HCT116 (cell line): ENCODE results near the gene PADI4. TPM values are rescaled to one million over a fixed set of nuclear protein-coding genes. Genes with fewer than 3 reads are reported as not detected.

Experiments used
- ATAC-seq: fragments of 200-7000 bp; cut with Tn5 transposase; 2 replicates; pipeline ENCODE4 v1.9.1; 2020; ENCODE audit warnings: mild to moderate bottlenecking, moderate library complexity
- BruUV-seq: library from RNA; stranded (reverse); fragments of 400-500 nt; replicated peaks from 2 replicates; lab custom pipeline; 2021; lab: Mats Ljungman, UMichigan
- CTCF ChIA-PET: fragments of 300-600 bp; sonication (Branson Sonifier 250); formaldehyde crosslinking; loops from one replicate; lab custom pipeline; 2021; ENCODE audit warnings: antibody characterized with exemption; lab: Charles Lee
- POLR2A ChIA-PET: fragments of 300-600, 350-600 bp; sonication (Branson Sonifier 250); formaldehyde crosslinking; loops from one replicate; lab custom pipeline; 2021; ENCODE audit warnings: antibody characterized with exemption; lab: Charles Lee
- RAD21 ChIA-PET, 2 experiments: fragments of 300-600 bp; sonication (Branson Sonifier 250); formaldehyde crosslinking; loops; one replicate each; lab custom pipeline; 2023; ENCODE audit warnings: low total read pairs in 2 of 2; ENCODE audit not compliant: uncharacterized antibody in 2 of 2, unreplicated experiment in 2 of 2, low non-redundant PET in 1 of 2; lab: Charles Lee
- DNase-seq: peaks from one replicate; pipeline ENCODE4 v3.0.0-alpha.2; 2010; ENCODE audit warnings: low read depth, low spot score
- H2AFZ ChIP-seq: fragments of 200-600 bp; shearing (Covaris generic), sonication (generic); 2 replicates; pipeline ENCODE4 v1.6.1; 2017; ENCODE audit warnings: low read depth, mixed run types, mixed read lengths, antibody characterized with exemption, low read length; ENCODE audit not compliant: poor library complexity, severe bottlenecking
- H3K27ac ChIP-seq: 2 replicates; pipeline ENCODE4 v1.5.1; 2012; ENCODE audit warnings: low read depth, low read length
- H3K27me3 ChIP-seq: fragments of 200-600 bp; sonication (generic); 2 replicates; pipeline ENCODE4 v1.6.1; 2016; ENCODE audit warnings: mixed run types, low read length, mixed read lengths; ENCODE audit not compliant: insufficient read depth
- H3K36me3 ChIP-seq, 2 experiments: fragments of 200-500 bp in 1 of 2; fragments of 200-600 bp in 1 of 2; sonication (Bioruptor generic) in 1 of 2; sonication (generic) in 1 of 2; 2 replicates each; pipeline versions ENCODE4 v1.5.1 to v1.6.1; 2014 to 2016; ENCODE audit warnings: low read length in 2 of 2, inconsistent platforms in 1 of 2, mixed read lengths in 1 of 2, mixed run types in 1 of 2; ENCODE audit not compliant: insufficient read depth in 2 of 2, control insufficient read depth in 1 of 2
- H3K4me1 ChIP-seq, 2 experiments: fragments of 200-600 bp in 1 of 2; sonication (generic) in 1 of 2; 2 replicates each; pipeline versions ENCODE4 v1.5.1 to v1.6.1; 2012 to 2017; ENCODE audit warnings: low read length in 2 of 2, inconsistent platforms in 1 of 2, mild to moderate bottlenecking in 1 of 2, mixed read lengths in 1 of 2, mixed run types in 1 of 2, moderate library complexity in 1 of 2; ENCODE audit not compliant: insufficient read depth in 2 of 2, control insufficient read depth in 1 of 2
- H3K4me2 ChIP-seq: fragments of 200-600 bp; sonication (generic); 2 replicates; pipeline ENCODE4 v1.6.1; 2017; ENCODE audit warnings: mixed run types, low read length, mixed read lengths
- H3K4me3 ChIP-seq, 2 experiments: fragments of 200-600 bp in 1 of 2; sonication (generic) in 1 of 2; replicated peaks in 1 of 2; 2 replicates each; pipeline ENCODE4 v1.5.1; 2011 to 2016; ENCODE audit warnings: low read length in 2 of 2, control low read depth in 1 of 2, low read depth in 1 of 2, mild to moderate bottlenecking in 1 of 2, mixed read lengths in 1 of 2, mixed run types in 1 of 2
- H3K79me2 ChIP-seq: fragments of 200-600 bp; sonication (generic); 2 replicates; pipeline ENCODE4 v1.6.1; 2017; ENCODE audit warnings: mild to moderate bottlenecking, mixed run types, low read length, moderate library complexity, mixed read lengths; ENCODE audit not compliant: insufficient read depth
- H3K9ac ChIP-seq: fragments of 200-600 bp; sonication (generic); 2 replicates; pipeline ENCODE4 v1.6.1; 2016; ENCODE audit warnings: low read length, mixed read lengths
- H3K9me2 ChIP-seq: fragments of 200-600 bp; sonication (generic), shearing (Covaris generic); 2 replicates; pipeline ENCODE4 v1.6.1; 2017; ENCODE audit warnings: mixed run types, mild to moderate bottlenecking, moderate library complexity; ENCODE audit not compliant: insufficient read depth
- H3K9me3 ChIP-seq, 2 experiments: fragments of 200-500 bp in 1 of 2; fragments of 200-600 bp in 1 of 2; sonication (Bioruptor generic) in 1 of 2; sonication (generic) in 1 of 2; 2 replicates each; pipeline ENCODE4 v1.6.1; 2014 to 2017; ENCODE audit warnings: low read length in 2 of 2, mixed read lengths in 2 of 2, inconsistent platforms in 1 of 2, low read depth in 1 of 2, mild to moderate bottlenecking in 1 of 2, mixed run types in 1 of 2, moderate library complexity in 1 of 2; ENCODE audit not compliant: control insufficient read depth in 1 of 2, insufficient read depth in 1 of 2
- H4K20me1 ChIP-seq: fragments of 200-600 bp; sonication (generic), shearing (Covaris generic); 2 replicates; pipeline ENCODE4 v1.6.1; 2017; ENCODE audit warnings: mixed run types, mild to moderate bottlenecking, moderate library complexity; ENCODE audit not compliant: insufficient read depth
- CBX3 ChIP-seq: IDR thresholded peaks from 2 replicates; pipeline ENCODE4 v1.6.1; 2012; ENCODE audit warnings: low read depth
- CEBPB ChIP-seq: IDR thresholded peaks from 2 replicates; pipeline ENCODE4 v1.6.1; 2012; ENCODE audit warnings: low read depth
- EGR1 ChIP-seq: IDR thresholded peaks from 2 replicates; pipeline ENCODE4 v1.6.1; 2012; ENCODE audit warnings: low read depth
- EZH2phosphoT487 ChIP-seq: fragments of 200-600 bp; IDR thresholded peaks from 2 replicates; pipeline ENCODE4 v1.6.1; 2018; ENCODE audit warnings: antibody characterized with exemption, borderline replicate concordance
- FOSL1 ChIP-seq: IDR thresholded peaks from 2 replicates; pipeline ENCODE4 v1.6.1; 2012; ENCODE audit warnings: low read depth
- RAD21 ChIP-seq: IDR thresholded peaks from 2 replicates; pipeline ENCODE4 v1.6.1; 2012; ENCODE audit warnings: low read depth, mild to moderate bottlenecking
- SIN3A ChIP-seq: IDR thresholded peaks from 2 replicates; pipeline ENCODE4 v1.6.1; 2012; ENCODE audit warnings: low read depth
- SRF ChIP-seq: IDR thresholded peaks from 2 replicates; pipeline ENCODE4 v1.6.1; 2012; ENCODE audit warnings: low read depth
- TCF7L2 ChIP-seq: IDR thresholded peaks from 2 replicates; pipeline ENCODE4 v1.7.0; 2011; ENCODE audit warnings: borderline replicate concordance, inconsistent platforms; ENCODE audit not compliant: insufficient read depth, insufficient read length; ENCODE audit errors: extremely low read depth
- intact Hi-C: fragments of 100-400 bp; cut with micrococcal nuclease; formaldehyde crosslinking; loops from 2 replicates; pipeline ENCODE4 v1.10.0; 2022
- total RNA-seq: library from RNA; stranded (reverse); gene quantifications from one replicate; pipeline ENCODE4 v1.2.1, GENCODE V29; 2021; ENCODE audit not compliant: unreplicated experiment
- TF ChIP-seq, protein P1 (sequence below): IDR thresholded peaks from 2 replicates; pipeline ENCODE4 v1.6.1; 2012
- TF ChIP-seq, protein P2 (sequence below): IDR thresholded peaks from 2 replicates; pipeline ENCODE4 v1.6.1; 2011; ENCODE audit warnings: mild to moderate bottlenecking, low read length, moderate library complexity; ENCODE audit not compliant: insufficient replicate concordance; ENCODE audit errors: extremely low read depth
- TF ChIP-seq, protein P3 (sequence below): IDR thresholded peaks from 2 replicates; pipeline ENCODE4 v1.6.1; 2012; ENCODE audit warnings: low read depth

PADI4 gene
- total RNA-seq, 1 experiment from 2014 or later = 0.44 TPM

GRCh38 chr1:17363351-17363750 is 55.4 kb downstream of the PADI4 start:
- peaks cover 3% of the 10 kb centered on the region; the same call in 1 of the 2 replicates for H3K27me3 ChIP-seq
- no peaks in the 10 kb centered on the region for H3K36me3 ChIP-seq
- peaks cover 0 to 5% of the 10 kb centered on the region in 2 experiments; a peak in 1 of 4 replicates for H3K9me3 ChIP-seq
- CTCF ChIA-PET = no interaction called here
- no peaks in the 10 kb centered on the region for H4K20me1 ChIP-seq
- intact Hi-C loops = no loop called here
- ATAC-seq (no peak), DNase-seq (no peak)
- H3K9ac ChIP-seq = no peak overlapping the region
- no peak overlapping the region for H3K4me2 ChIP-seq
- POLR2A ChIA-PET = no interaction called here
- BruUV-seq = no TSS peak
- H3K4me1 ChIP-seq = no peaks in the 10 kb centered on the region
- RAD21 ChIA-PET = no interaction called here
- TF ChIP-seq, protein P1, sequence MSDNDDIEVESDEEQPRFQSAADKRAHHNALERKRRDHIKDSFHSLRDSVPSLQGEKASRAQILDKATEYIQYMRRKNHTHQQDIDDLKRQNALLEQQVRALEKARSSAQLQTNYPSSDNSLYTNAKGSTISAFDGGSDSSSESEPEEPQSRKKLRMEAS = no peak
- no peak for TF ChIP-seq FOSL1
- TF ChIP-seq, protein P2, sequence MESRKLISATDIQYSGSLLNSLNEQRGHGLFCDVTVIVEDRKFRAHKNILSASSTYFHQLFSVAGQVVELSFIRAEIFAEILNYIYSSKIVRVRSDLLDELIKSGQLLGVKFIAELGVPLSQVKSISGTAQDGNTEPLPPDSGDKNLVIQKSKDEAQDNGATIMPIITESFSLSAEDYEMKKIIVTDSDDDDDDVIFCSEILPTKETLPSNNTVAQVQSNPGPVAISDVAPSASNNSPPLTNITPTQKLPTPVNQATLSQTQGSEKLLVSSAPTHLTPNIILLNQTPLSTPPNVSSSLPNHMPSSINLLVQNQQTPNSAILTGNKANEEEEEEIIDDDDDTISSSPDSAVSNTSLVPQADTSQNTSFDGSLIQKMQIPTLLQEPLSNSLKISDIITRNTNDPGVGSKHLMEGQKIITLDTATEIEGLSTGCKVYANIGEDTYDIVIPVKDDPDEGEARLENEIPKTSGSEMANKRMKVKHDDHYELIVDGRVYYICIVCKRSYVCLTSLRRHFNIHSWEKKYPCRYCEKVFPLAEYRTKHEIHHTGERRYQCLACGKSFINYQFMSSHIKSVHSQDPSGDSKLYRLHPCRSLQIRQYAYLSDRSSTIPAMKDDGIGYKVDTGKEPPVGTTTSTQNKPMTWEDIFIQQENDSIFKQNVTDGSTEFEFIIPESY = no peak
- TF ChIP-seq SRF = no peak
- TF ChIP-seq SIN3A = no peak
- no peak for TF ChIP-seq RAD21
- no peak for TF ChIP-seq CBX3
- TF ChIP-seq EZH2phosphoT487 = no peak
- TF ChIP-seq CEBPB = no peak
- TF ChIP-seq TCF7L2 = no peak
- TF ChIP-seq EGR1 = no peak
- TF ChIP-seq, protein P3, sequence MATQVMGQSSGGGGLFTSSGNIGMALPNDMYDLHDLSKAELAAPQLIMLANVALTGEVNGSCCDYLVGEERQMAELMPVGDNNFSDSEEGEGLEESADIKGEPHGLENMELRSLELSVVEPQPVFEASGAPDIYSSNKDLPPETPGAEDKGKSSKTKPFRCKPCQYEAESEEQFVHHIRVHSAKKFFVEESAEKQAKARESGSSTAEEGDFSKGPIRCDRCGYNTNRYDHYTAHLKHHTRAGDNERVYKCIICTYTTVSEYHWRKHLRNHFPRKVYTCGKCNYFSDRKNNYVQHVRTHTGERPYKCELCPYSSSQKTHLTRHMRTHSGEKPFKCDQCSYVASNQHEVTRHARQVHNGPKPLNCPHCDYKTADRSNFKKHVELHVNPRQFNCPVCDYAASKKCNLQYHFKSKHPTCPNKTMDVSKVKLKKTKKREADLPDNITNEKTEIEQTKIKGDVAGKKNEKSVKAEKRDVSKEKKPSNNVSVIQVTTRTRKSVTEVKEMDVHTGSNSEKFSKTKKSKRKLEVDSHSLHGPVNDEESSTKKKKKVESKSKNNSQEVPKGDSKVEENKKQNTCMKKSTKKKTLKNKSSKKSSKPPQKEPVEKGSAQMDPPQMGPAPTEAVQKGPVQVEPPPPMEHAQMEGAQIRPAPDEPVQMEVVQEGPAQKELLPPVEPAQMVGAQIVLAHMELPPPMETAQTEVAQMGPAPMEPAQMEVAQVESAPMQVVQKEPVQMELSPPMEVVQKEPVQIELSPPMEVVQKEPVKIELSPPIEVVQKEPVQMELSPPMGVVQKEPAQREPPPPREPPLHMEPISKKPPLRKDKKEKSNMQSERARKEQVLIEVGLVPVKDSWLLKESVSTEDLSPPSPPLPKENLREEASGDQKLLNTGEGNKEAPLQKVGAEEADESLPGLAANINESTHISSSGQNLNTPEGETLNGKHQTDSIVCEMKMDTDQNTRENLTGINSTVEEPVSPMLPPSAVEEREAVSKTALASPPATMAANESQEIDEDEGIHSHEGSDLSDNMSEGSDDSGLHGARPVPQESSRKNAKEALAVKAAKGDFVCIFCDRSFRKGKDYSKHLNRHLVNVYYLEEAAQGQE = no peak
- no peak overlapping the region for H3K27ac ChIP-seq
- H3K79me2 ChIP-seq = no peaks in the 10 kb centered on the region
- H2AFZ ChIP-seq = no peak overlapping the region
- no peaks in the 10 kb centered on the region for H3K9me2 ChIP-seq
- H3K4me3 ChIP-seq = no peak overlapping the region
